Activated naive CD4-positive, alpha-beta T cell treated with anti-CD3 and anti-CD28 coated beads for 36 hours (primary cell): ENCODE data around the gene IKZF2. TPM values are rescaled to one million over a fixed set of nuclear protein-coding genes. Genes with fewer than 3 reads are reported as not detected.
A peak's percentile ranks its signal among the peaks of the same experiment; 100 is the strongest.

Experiments
- CTCF ChIA-PET: fragments of 350-600 bp; sonication (Branson Sonifier 250); formaldehyde crosslinking; loops from one replicate; lab custom pipeline; 2021; ENCODE audit warnings: antibody characterized with exemption; lab: Charles Lee
- DNase-seq: peaks from one replicate; pipeline ENCODE4 v3.0.0-alpha.2; 2020
- H3K27ac Mint-ChIP-seq: one replicate; pipeline ENCODE4 v1.8.0; 2021; ENCODE audit warnings: mild to moderate bottlenecking, mixed read lengths
- H3K27me3 Mint-ChIP-seq: one replicate; pipeline ENCODE4 v1.8.0; 2021; ENCODE audit warnings: low read depth, mixed read lengths
- H3K36me3 Mint-ChIP-seq: one replicate; pipeline ENCODE4 v1.8.0; 2021; ENCODE audit warnings: low read depth, mixed read lengths
- H3K4me1 Mint-ChIP-seq: one replicate; pipeline ENCODE4 v1.8.0; 2021; ENCODE audit warnings: low read depth, mixed read lengths
- H3K4me3 Mint-ChIP-seq: one replicate; pipeline ENCODE4 v1.8.0; 2021; ENCODE audit warnings: mild to moderate bottlenecking, moderate library complexity, mixed read lengths
- H3K9me3 Mint-ChIP-seq: one replicate; pipeline ENCODE4 v1.8.0; 2021; ENCODE audit warnings: mixed read lengths
- intact Hi-C: fragments of 100-400 bp; cut with micrococcal nuclease; formaldehyde crosslinking; loops from one replicate; pipeline ENCODE4 v1.15.1; 2023
- total RNA-seq, 2 experiments: library from RNA; stranded (reverse); gene quantifications; one replicate each; pipeline ENCODE4 v1.2.3, GENCODE V29; 2021

IKZF2 gene
- total RNA-seq, 2 experiments from 2014 or later, result 1.6 to 1.7 TPM

GRCh38 chr2:213108308-213108707 is 43.1 kb downstream of the IKZF2 start:
- intact Hi-C loops, result no loop called here
- no peaks in the 10 kb centered on the region for H3K4me1 Mint-ChIP-seq
- H3K36me3 Mint-ChIP-seq, result no peaks in the 10 kb centered on the region
- H3K4me3 Mint-ChIP-seq, result no peak overlapping the region
- peaks cover 3% of the 10 kb centered on the region for H3K27me3 Mint-ChIP-seq
- DNase-seq, result no peak
- CTCF ChIA-PET, result no interaction called here
- no peaks in the 10 kb centered on the region for H3K9me3 Mint-ChIP-seq
- no peak overlapping the region for H3K27ac Mint-ChIP-seq

DNA sequence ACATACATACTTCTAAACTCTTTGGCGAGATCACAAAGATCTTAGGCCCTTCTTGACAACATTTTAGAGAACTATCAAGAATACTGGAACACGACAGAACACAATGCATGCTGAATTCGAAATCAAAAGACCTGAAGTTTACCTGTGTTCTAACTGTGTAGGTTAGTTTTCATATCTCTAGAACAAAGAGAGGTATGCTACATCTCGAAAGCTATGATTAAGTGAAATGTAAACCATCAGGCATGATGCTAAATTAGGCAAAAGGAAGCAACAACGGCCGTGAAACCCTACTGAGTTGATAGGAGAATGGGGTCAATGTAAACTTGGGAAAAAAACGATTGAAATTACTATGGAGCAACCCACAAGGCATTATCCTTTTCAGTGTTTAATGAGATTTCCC is 43.7 kb downstream of the IKZF2 start:
- Mint-ChIP-seq H3K27me3 (peaks cover 4% of the 10 kb centered on the region), H3K4me3 (peak overlapping the region; percentile 32), H3K9me3 (no peaks in the 10 kb centered on the region), H3K27ac (no peak overlapping the region), H3K36me3 (no peaks in the 10 kb centered on the region), H3K4me1 (no peaks in the 10 kb centered on the region)
- CTCF ChIA-PET, result no interaction called here
- intact Hi-C loops, result no loop called here
- no peak for DNase-seq

- H3K27ac Mint-ChIP-seq, result no peak overlapping the region
Observed at GRCh38 chr2:213105212-213105611, 46.2 kb downstream of the IKZF2 start.

DNA sequence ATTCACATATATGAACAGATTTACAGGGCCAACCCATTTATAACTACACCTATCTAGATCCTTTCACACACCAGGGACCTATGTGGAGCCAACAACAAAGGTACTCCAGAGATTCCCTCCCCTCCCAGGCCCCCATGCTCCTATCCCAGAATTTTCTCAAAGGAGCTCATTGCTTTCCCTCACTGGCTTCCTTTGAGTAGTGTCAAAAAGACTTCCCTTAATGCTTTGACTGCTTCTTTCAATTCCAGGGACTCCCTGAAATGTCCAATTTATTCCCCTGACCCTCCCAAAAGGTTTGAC is 46.6 kb downstream of the IKZF2 start:
- intact Hi-C loops, result no loop called here
- H3K27me3 Mint-ChIP-seq, result peaks cover 8% of the 10 kb centered on the region
- H3K4me1 Mint-ChIP-seq, result peaks cover 3% of the 10 kb centered on the region
- no peak for DNase-seq
- H3K36me3 Mint-ChIP-seq, result no peaks in the 10 kb centered on the region
- H3K9me3 Mint-ChIP-seq, result no peaks in the 10 kb centered on the region
- CTCF ChIA-PET, result no interaction called here
- no peak overlapping the region for H3K4me3 Mint-ChIP-seq
- H3K27ac Mint-ChIP-seq, result no peak overlapping the region

More at GRCh38 chr2:213105212-213105611, 46.2 kb downstream of the IKZF2 start:
- DNase-seq, result no peak
- intact Hi-C loops, result no loop called here
- peaks cover 3% of the 10 kb centered on the region for H3K4me1 Mint-ChIP-seq
- no peaks in the 10 kb centered on the region for H3K9me3 Mint-ChIP-seq
- H3K36me3 Mint-ChIP-seq, result no peaks in the 10 kb centered on the region
- H3K4me3 Mint-ChIP-seq, result no peak overlapping the region
- CTCF ChIA-PET, result no interaction called here
- peaks cover 8% of the 10 kb centered on the region for H3K27me3 Mint-ChIP-seq

- peaks cover 8% of the 10 kb centered on the region for H3K27me3 Mint-ChIP-seq
- peak overlapping the region; percentile 27 for H3K4me3 Mint-ChIP-seq
- H3K4me1 Mint-ChIP-seq, result peaks cover 3% of the 10 kb centered on the region
- CTCF ChIA-PET, result no interaction called here
- intact Hi-C loops, result no loop called here
- no peak overlapping the region for H3K27ac Mint-ChIP-seq
- H3K36me3 Mint-ChIP-seq, result no peaks in the 10 kb centered on the region
- no peaks in the 10 kb centered on the region for H3K9me3 Mint-ChIP-seq
- DNase-seq, result no peak
Observed at GRCh38 chr2:213104092-213104902, 47.1 kb downstream of the IKZF2 start.

DNA sequence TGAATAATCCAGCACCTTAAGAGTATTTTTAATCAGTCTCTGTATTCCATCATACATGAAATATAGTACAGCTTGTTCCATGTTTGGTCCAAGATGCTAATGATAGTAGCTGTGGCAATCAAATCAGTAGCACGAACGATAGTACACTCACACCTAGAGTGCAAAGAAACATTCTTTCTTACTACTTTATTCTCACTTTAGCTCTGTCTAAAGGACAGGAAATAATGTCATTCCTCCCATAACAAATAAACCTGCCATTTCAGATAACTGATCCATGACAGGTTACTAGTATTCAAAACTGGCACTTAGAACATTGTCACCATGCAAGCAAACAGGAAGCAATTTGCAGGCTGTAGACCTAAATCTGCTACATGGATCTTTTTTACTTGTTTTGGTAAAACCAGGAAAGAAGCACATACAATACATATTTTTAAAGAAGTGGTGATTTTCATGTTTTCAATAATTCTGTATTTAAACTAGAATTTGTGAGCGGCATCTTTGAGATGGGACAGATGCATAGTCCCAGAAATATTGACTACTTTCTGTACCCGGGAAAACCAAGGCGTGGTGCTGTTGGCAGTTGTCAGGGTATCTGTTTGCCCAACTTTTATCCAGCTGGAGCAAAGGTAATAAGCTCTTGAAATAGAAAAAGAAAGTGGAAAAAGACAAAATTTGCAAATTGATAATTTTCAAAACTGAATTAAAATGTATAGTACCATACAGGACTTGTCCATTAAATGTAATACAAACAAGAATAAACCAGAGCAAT is 49.5 kb downstream of the IKZF2 start:
- Mint-ChIP-seq H3K27me3 (peaks cover 8% of the 10 kb centered on the region), H3K4me3 (no peak overlapping the region)

GRCh38 chr2:213101109-213101508 is 50.3 kb downstream of the IKZF2 start:
- intact Hi-C loops, result loop anchor here (1.0 kb wide), 1 partner anchor 18 kb away; no protein-coding TSS in a partner anchor
- H3K4me3 Mint-ChIP-seq, result no peak overlapping the region

More for the DNA sequence above, 49.5 kb downstream of the IKZF2 start:
- Mint-ChIP-seq H3K36me3 (no peaks in the 10 kb centered on the region), H3K4me1 (peaks cover 3% of the 10 kb centered on the region), H3K9me3 (no peaks in the 10 kb centered on the region), H3K27ac (no peak overlapping the region)
- CTCF ChIA-PET, result interaction anchor here (0.7 kb wide), 1 partner anchor 1581 kb away, joined by 3 read pairs; no protein-coding TSS in a partner anchor
- intact Hi-C loops, result loop anchor here (1.0 kb wide), 1 partner anchor 17 kb away; no protein-coding TSS in a partner anchor
- DNase-seq, result no peak

DNA sequence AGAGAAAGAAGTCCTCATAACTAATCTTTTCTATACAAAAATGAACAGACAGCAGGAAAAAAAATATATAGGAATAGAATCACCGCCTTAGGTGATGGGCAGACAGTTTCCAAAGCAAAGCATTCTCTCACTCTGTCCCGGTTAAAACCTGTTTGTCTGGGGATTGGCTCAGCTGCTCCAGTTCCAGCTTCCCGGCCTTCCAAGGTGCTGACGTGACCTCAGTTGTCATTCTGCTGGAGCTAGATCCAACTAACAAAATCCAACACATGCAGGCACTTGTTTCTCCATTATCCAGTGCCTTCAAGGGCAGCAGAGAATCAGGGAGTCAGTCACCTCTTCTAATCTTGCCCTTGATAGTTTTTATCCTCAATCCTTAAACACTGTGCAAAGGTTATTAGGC is 52.8 kb downstream of the IKZF2 start:
- Mint-ChIP-seq H3K4me3 (no peak overlapping the region), H3K9me3 (no peaks in the 10 kb centered on the region), H3K4me1 (peaks cover 3% of the 10 kb centered on the region), H3K27me3 (peaks cover 5% of the 10 kb centered on the region), H3K27ac (no peak overlapping the region), H3K36me3 (no peaks in the 10 kb centered on the region)
- no peak for DNase-seq
- intact Hi-C loops, result no loop called here
- CTCF ChIA-PET, result interaction anchor here (0.6 kb wide), 1 partner anchor 140 kb away, joined by 7 read pairs; no protein-coding TSS in a partner anchor

More at GRCh38 chr2:213101109-213101508, 50.3 kb downstream of the IKZF2 start:
- CTCF ChIA-PET, result interaction anchor here (0.7 kb wide), 1 partner anchor 1581 kb away, joined by 3 read pairs; no protein-coding TSS in a partner anchor
- H3K27me3 Mint-ChIP-seq, result peaks cover 8% of the 10 kb centered on the region
- no peaks in the 10 kb centered on the region for H3K9me3 Mint-ChIP-seq
- peaks cover 3% of the 10 kb centered on the region for H3K4me1 Mint-ChIP-seq
- no peaks in the 10 kb centered on the region for H3K36me3 Mint-ChIP-seq
- no peak overlapping the region for H3K27ac Mint-ChIP-seq
- no peak for DNase-seq

- H3K9me3 Mint-ChIP-seq, result no peaks in the 10 kb centered on the region
- H3K4me3 Mint-ChIP-seq, result no peak overlapping the region
- H3K4me1 Mint-ChIP-seq, result no peaks in the 10 kb centered on the region
- H3K27me3 Mint-ChIP-seq, result no peaks in the 10 kb centered on the region
- no peak overlapping the region for H3K27ac Mint-ChIP-seq
- intact Hi-C loops, result no loop called here
- CTCF ChIA-PET, result no interaction called here
- DNase-seq, result no peak
- no peaks in the 10 kb centered on the region for H3K36me3 Mint-ChIP-seq
Observed at GRCh38 chr2:213091765-213092164, 59.6 kb downstream of the IKZF2 start.

GRCh38 chr2:213090772-213091171 is 60.6 kb downstream of the IKZF2 start:
- CTCF ChIA-PET, result no interaction called here
- Mint-ChIP-seq H3K27ac (no peak overlapping the region), H3K27me3 (no peaks in the 10 kb centered on the region), H3K36me3 (no peaks in the 10 kb centered on the region), H3K9me3 (no peaks in the 10 kb centered on the region), H3K4me3 (no peak overlapping the region), H3K4me1 (no peaks in the 10 kb centered on the region)
- DNase-seq, result no peak
- intact Hi-C loops, result no loop called here

- no peaks in the 10 kb centered on the region for H3K9me3 Mint-ChIP-seq
- no peaks in the 10 kb centered on the region for H3K36me3 Mint-ChIP-seq
- no peak overlapping the region for H3K4me3 Mint-ChIP-seq
- no peak overlapping the region for H3K27ac Mint-ChIP-seq
- DNase-seq, result no peak
- CTCF ChIA-PET, result no interaction called here
- no peaks in the 10 kb centered on the region for H3K27me3 Mint-ChIP-seq
- intact Hi-C loops, result no loop called here
- H3K4me1 Mint-ChIP-seq, result no peaks in the 10 kb centered on the region
Observed at GRCh38 chr2:213089438-213089837, 62.0 kb downstream of the IKZF2 start.

- Mint-ChIP-seq H3K27me3 (no peaks in the 10 kb centered on the region), H3K9me3 (no peaks in the 10 kb centered on the region), H3K4me1 (no peaks in the 10 kb centered on the region), H3K27ac (no peak overlapping the region), H3K36me3 (no peaks in the 10 kb centered on the region), H3K4me3 (no peak overlapping the region)
- DNase-seq, result no peak
- intact Hi-C loops, result no loop called here
- CTCF ChIA-PET, result no interaction called here
Observed at GRCh38 chr2:213087040-213087439, 64.4 kb downstream of the IKZF2 start.
